ENCODE data around the gene LINS1. TPM values are rescaled to one million over a fixed set of nuclear protein-coding genes. Genes with fewer than 3 reads are reported as not detected.

LINS1 gene
- polyA plus RNA-seq (2013, experiment 1 of 2; ENCODE audit: insufficient read length) = 7.8 TPM
- polyA plus RNA-seq (2013, experiment 2 of 2; ENCODE audit: insufficient read length) = 7.7 TPM

- DNase-seq = peak; percentile 100
These were observed at the start of gene LINS1, which contains the start of gene ASB7 for GRCh38 chr15:100602064-100602822. Gene LINS1 (minus strand): TSS chr15:100602184. CDS start chr15:100580842, 21,342 bp downstream. Gene ASB7 (plus strand): TSS chr15:100602589. CDS start chr15:100612217, 9,628 bp downstream.

- peak; percentile 29 for DNase-seq
These were observed 49.3 kb upstream of the LINS1 start for GRCh38 chr15:100651253-100651652.

- no peak for DNase-seq
These were observed 48.7 kb upstream of the LINS1 start for GRCh38 chr15:100650685-100651084.

- DNase-seq = no peak
These were observed 47.0 kb upstream of the LINS1 start for GRCh38 chr15:100648951-100649350.

- no peak for DNase-seq
These were observed 43.7 kb upstream of the LINS1 start for GRCh38 chr15:100645671-100646070.

- DNase-seq = no peak
These were observed 41.0 kb upstream of the LINS1 start for GRCh38 chr15:100642950-100643338.

GRCh38 chr15:100642213-100642949 is 40.4 kb upstream of the LINS1 start:
- no peak for DNase-seq

- no peak for DNase-seq
These were observed 36.3 kb upstream of the LINS1 start for GRCh38 chr15:100638177-100638730.

GRCh38 chr15:100635406-100636071 is 33.6 kb upstream of the LINS1 start:
- no peak for DNase-seq

- DNase-seq = no peak
These were observed 31.7 kb upstream of the LINS1 start for GRCh38 chr15:100633763-100634075.

GRCh38 chr15:100631831-100632230 is 29.8 kb upstream of the LINS1 start:
- no peak for DNase-seq

- peak; percentile 60 for DNase-seq
These were observed 26.8 kb upstream of the LINS1 start for GRCh38 chr15:100628746-100629145.

GRCh38 chr15:100627789-100628395 is 25.9 kb upstream of the LINS1 start:
- DNase-seq = peak; percentile 66

- peak; percentile 46 for DNase-seq
These were observed 21.3 kb upstream of the LINS1 start for GRCh38 chr15:100623301-100623700.

GRCh38 chr15:100616700-100617099 is 14.7 kb upstream of the LINS1 start:
- no peak for DNase-seq

GRCh38 chr15:100615801-100616200 is 13.8 kb upstream of the LINS1 start:
- DNase-seq = no peak

- DNase-seq = no peak
These were observed 12.9 kb upstream of the LINS1 start for GRCh38 chr15:100614918-100615317.

- DNase-seq = no peak
These were observed 12.4 kb upstream of the LINS1 start for GRCh38 chr15:100614336-100614735.

GRCh38 chr15:100613208-100613607 is 11.2 kb upstream of the LINS1 start:
- DNase-seq = no peak

- DNase-seq = no peak
These were observed 10.6 kb upstream of the LINS1 start for GRCh38 chr15:100612539-100612938.

- DNase-seq = no peak
These were observed 924 bp upstream of the LINS1 start for GRCh38 chr15:100602823-100603393.

- no peak for DNase-seq
These were observed 344 bp downstream of the LINS1 start for GRCh38 chr15:100601617-100602063.
